ENCODE results near the gene SLC6A18.
"Not testable (repeated sequence)": the region's sequence is repeated elsewhere in the genome, so short reads cannot be mapped to it uniquely, and the experiment has no call there.

Gene SLC6A18

GRCh38 chr5:1285883-1286291, 60.7 kb downstream of the SLC6A18 start:
- DNase-seq (ENCODE audit: low read depth in 1 of 2, low spot score in 1 of 2), result no peak

DNA sequence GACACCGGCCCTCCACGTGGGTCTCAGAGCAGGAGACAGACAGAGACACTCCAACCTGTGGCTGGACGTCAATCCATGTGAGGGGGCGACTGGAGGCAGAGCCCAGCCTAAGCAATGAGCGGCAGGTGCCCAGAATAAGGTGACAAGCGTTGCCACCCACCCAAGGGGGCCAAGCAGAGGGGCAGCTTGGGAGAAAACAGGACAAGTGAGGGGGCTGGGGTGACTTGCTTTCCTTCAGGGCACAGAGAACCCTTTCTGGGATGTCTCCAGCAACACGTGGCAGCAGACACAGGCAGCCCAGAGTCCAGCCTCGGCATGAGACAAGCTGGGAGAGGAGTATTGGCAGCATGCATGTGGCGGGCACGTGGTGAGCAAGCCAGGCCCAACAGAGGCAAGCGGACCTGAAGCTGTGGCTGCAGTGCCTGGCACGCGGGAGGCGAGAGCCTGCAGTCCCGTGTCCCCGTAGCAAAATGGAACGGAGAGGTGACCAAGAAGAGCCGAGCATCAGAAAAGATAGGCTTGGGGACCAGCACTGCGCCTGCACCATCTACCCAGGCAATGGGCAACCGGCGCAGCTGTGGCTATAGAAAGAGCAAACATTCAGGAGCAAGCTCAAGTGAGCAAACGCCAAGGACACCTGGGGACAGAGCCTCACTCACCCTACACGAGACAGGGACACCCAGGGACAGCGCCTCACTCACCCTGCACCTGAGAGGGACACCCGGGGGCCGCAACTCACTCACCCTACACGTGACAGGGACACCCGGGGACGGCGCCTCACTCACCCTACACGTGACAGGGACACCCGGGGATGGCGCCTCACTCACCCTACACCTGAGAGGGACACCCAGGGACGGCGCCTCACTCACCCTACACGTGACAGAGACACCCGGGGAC, 63.5 kb downstream of the SLC6A18 start:
- no peak for DNase-seq (ENCODE audit: low read depth in 1 of 2, low spot score in 1 of 2)

DNA sequence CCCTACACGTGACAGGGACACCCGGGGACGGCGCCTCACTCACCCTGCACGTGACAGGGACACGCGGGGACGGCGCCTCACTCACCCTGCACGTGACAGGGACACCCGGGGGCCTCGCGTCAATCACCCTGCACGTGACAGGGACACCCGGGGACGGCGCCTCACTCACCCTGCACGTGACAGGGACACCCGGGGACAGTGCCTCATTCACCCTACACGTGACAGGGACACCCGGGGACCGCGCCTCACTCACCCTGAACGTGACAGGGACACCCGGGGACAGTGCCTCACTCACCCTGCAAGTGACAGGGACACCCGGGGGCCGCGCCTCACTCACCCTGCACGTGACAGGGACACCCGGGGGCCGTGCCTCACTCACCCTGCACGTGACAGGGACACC, 64.4 kb downstream of the SLC6A18 start:
- DNase-seq (ENCODE audit: low read depth in 1 of 2, low spot score in 1 of 2), result not testable (repeated sequence)

DNA sequence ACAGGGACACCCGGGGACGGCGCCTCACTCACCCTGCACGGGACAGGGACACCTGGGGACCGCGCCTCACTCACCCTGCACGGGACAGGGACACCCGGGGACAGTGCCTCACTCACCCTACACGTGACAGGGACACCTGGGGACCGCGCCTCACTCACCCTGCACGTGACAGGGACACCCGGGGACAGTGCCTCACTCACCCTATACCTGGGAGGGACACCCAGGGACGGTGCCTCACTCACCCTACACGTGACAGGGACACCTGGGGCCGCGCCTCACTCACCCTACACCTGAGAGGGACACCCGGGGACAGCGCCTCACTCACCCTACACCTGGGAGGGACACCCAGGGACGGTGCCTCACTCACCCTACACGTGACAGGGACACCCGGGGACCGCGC, 65.8 kb downstream of the SLC6A18 start:
- not testable (repeated sequence) for DNase-seq (ENCODE audit: low read depth in 1 of 2, low spot score in 1 of 2)

- DNase-seq (ENCODE audit: low read depth in 1 of 2, low spot score in 1 of 2), result no peak
These were observed 66.5 kb downstream of the SLC6A18 start for GRCh38 chr5:1291611-1292080.

DNA sequence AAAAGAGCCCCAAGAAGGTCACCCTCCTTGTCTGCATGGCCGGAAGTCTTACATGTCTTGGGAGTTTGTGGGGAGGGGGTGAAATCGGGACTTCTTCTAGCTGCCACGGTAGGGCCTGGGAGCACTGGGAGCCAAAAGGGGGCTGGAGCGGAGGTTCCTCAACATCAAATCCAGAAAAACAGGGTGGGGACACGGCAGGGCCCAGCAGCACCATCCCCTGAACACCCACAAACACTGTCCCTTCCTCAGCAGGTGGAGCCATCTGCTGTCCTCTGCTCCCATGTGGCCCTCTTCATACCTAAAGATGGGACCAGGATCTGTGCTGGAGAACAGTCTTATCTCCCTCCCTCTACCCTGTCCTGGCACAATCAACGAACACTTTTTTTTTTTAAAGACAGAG, 67.0 kb downstream of the SLC6A18 start:
- no peak for DNase-seq (ENCODE audit: low read depth in 1 of 2, low spot score in 1 of 2)

DNA sequence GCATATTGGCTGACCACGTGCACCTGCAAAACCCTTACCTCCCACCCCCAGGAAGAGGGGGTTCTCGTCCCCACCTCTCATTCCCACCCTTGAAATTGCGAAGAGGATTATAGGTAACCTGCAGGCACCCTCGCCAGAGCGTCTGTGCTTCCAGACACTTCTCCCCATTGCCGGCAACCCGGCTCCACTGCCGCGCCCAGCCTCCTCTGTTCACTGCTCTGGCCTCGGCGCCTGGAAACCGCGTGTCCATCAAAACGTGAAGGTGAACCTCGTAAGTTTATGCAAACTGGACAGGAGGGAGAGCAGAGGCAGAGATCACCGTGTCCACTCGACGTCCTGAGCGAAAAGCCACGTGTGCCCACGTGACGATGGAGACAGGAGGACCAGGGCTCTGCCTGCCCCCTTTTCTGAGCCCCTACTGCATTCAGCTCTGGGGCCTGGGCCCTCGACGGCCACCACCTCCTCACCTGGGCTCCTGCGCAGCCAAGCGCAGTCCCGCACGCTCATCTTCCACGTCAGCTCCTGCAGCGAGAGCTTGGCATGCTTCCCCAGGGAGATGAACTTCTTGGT, 67.8 kb downstream of the SLC6A18 start:
- DNase-seq (ENCODE audit: low read depth in 1 of 2, low spot score in 1 of 2), result no peak

- no peak for DNase-seq (ENCODE audit: low read depth in 1 of 2, low spot score in 1 of 2)
These were observed 68.4 kb downstream of the SLC6A18 start for GRCh38 chr5:1293416-1294205.

DNA sequence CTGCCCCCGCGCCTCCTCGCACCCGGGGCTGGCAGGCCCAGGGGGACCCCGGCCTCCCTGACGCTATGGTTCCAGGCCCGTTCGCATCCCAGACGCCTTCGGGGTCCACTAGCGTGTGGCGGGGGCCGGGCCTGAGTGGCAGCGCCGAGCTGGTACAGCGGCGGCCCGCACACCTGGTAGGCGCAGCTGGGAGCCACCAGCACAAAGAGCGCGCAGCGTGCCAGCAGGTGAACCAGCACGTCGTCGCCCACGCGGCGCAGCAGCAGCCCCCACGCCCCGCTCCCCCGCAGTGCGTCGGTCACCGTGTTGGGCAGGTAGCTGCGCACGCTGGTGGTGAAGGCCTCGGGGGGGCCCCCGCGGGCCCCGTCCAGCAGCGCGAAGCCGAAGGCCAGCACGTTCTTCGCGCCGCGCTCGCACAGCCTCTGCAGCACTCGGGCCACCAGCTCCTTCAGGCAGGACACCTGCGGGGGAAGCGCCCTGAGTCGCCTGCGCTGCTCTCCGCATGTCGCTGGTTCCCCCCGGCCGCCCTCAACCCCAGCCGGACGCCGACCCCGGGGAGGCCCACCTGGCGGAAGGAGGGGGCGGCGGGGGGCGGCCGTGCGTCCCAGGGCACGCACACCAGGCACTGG, 69.1 kb downstream of the SLC6A18 start:
- no peak for DNase-seq (ENCODE audit: low read depth in 1 of 2, low spot score in 1 of 2)

DNA sequence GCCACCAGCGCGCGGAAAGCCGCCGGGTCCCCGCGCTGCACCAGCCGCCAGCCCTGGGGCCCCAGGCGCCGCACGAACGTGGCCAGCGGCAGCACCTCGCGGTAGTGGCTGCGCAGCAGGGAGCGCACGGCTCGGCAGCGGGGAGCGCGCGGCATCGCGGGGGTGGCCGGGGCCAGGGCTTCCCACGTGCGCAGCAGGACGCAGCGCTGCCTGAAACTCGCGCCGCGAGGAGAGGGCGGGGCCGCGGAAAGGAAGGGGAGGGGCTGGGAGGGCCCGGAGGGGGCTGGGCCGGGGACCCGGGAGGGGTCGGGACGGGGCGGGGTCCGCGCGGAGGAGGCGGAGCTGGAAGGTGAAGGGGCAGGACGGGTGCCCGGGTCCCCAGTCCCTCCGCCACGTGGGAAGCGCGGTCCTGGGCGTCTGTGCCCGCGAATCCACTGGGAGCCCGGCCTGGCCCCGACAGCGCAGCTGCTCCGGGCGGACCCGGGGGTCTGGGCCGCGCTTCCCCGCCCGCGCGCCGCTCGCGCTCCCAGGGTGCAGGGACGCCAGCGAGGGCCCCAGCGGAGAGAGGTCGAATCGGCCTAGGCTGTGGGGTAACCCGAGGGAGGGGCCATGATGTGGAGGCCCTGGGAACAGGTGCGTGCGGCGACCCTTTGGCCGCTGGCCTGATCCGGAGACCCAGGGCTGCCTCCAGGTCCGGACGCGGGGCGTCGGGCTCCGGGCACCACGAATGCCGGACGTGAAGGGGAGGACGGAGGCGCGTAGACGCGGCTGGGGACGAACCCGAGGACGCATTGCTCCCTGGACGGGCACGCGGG, 69.9 kb downstream of the SLC6A18 start, which contains the start of gene TERT:
Gene TERT (minus strand): TSS at position 234 of the 815 bp plus-strand sequence. CDS start 79 bp downstream, at position 155.
- peak; percentile 43 to 85 for DNase-seq (ENCODE audit: low read depth in 1 of 2, low spot score in 1 of 2)

- no peak for DNase-seq (ENCODE audit: low read depth in 1 of 2, low spot score in 1 of 2)
These were observed 70.5 kb downstream of the SLC6A18 start for GRCh38 chr5:1295650-1296037.

Data from stimulated activated CD4-positive, alpha-beta T cell treated with anti-CD3 and anti-CD28 coated beads, Interleukin-15, amount 100 ng/mL, for 1 hour (primary cell).